ENCODE results near the gene TNIK.

The TNIK gene

DNA sequence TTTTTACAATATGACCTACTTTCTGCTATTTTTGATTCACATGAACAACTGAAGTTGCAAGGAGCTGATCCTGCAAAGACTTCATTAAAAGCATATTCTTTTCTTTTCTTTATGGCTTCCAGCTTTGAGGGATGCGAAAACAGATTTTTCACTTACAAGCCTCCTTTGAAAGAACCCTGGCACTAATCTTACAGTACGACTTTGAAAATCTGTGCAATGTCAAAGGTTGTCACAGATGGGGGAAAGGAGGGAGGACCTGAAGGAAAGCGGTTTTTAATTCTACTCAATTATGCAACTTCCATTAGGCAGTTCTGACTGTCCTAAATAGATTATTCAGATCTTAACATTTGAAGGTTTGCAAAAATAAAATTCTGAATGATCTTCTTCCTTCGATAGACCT is 130.5 kb downstream of the TNIK start:
- Histone ChIP-seq H3K9me3 (ENCODE audit: control insufficient read depth, insufficient read depth, low read length) (no peaks in the 10 kb centered on the region), H3K9me2 (replicated peaks; ENCODE audit: control insufficient read depth, low read length) (no peaks in the 10 kb centered on the region), H3F3A (ENCODE audit: control insufficient read depth, insufficient read depth) (no peaks in the 10 kb centered on the region), H3K4me1 (ENCODE audit: control insufficient read depth, low read length) (no peaks in the 10 kb centered on the region), H3K36me3 (ENCODE audit: control insufficient read depth, low read length) (no peaks in the 10 kb centered on the region), H3K27me3 (ENCODE audit: control insufficient read depth, low read length) (no peaks in the 10 kb centered on the region), H4K20me1 (ENCODE audit: control insufficient read depth, insufficient read depth, low read depth, low read length) (no peaks in the 10 kb centered on the region), H3K4me2 (ENCODE audit: low read length) (no peak overlapping the region), H3K79me2 (ENCODE audit: control insufficient read depth, low read length) (no peaks in the 10 kb centered on the region), H3K27ac (ENCODE audit: low read depth, low read length) (no peak overlapping the region), H3K4me3 (ENCODE audit: low read length) (no peak overlapping the region)
- TF ChIP-seq, protein P1, sequence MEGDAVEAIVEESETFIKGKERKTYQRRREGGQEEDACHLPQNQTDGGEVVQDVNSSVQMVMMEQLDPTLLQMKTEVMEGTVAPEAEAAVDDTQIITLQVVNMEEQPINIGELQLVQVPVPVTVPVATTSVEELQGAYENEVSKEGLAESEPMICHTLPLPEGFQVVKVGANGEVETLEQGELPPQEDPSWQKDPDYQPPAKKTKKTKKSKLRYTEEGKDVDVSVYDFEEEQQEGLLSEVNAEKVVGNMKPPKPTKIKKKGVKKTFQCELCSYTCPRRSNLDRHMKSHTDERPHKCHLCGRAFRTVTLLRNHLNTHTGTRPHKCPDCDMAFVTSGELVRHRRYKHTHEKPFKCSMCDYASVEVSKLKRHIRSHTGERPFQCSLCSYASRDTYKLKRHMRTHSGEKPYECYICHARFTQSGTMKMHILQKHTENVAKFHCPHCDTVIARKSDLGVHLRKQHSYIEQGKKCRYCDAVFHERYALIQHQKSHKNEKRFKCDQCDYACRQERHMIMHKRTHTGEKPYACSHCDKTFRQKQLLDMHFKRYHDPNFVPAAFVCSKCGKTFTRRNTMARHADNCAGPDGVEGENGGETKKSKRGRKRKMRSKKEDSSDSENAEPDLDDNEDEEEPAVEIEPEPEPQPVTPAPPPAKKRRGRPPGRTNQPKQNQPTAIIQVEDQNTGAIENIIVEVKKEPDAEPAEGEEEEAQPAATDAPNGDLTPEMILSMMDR (IDR thresholded peaks at IDR 0.05; ENCODE audit: low read depth, low read length, poor library complexity, severe bottlenecking), result no peak
- no peak for TF ChIP-seq EZH2phosphoT487 (IDR thresholded peaks at IDR 0.05; ENCODE audit: borderline replicate concordance, low read length)

DNA sequence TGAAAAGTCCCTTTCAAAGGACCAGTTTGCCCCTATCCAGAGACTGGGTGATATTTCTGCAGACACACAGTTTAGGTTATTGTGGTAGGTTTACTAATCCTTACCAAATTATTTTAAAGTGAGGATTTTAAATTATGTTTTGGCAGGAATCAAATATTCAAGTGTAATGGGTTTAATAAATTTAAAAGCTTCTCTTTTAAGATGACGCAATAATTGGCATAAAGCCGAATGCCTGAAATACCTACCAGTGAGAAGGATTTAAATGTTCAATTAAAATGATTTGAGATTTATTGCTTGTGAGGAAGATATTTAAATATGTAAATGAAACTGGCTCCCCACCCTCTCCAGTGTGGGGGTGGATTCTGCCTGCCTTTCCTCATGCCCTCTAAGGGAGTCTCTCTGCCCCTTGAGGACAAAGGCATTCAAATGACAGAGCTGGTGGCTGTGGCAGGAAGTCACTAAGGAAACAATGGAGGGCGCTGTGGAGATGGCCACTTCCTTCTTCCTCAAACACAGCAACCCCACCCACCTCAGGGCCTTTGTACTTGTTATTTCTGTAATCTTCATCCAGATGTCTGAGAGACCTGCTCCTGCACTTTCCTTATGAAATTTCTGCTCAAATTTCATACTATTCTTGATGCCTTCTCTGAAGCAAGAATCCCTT is 131.7 kb downstream of the TNIK start:
- no peaks in the 10 kb centered on the region for H3K27me3 ChIP-seq (ENCODE audit: control insufficient read depth, low read length)
- no peak for TF ChIP-seq EZH2phosphoT487 (IDR thresholded peaks at IDR 0.05; ENCODE audit: borderline replicate concordance, low read length)
- TF ChIP-seq, protein P1 (IDR thresholded peaks at IDR 0.05; ENCODE audit: low read depth, low read length, poor library complexity, severe bottlenecking), result no peak
- H3K4me2 ChIP-seq (ENCODE audit: low read length), result no peak overlapping the region
- no peaks in the 10 kb centered on the region for H3K4me1 ChIP-seq (ENCODE audit: control insufficient read depth, low read length)
- no peaks in the 10 kb centered on the region for H3K9me2 ChIP-seq (replicated peaks; ENCODE audit: control insufficient read depth, low read length)
- no peaks in the 10 kb centered on the region for H3F3A ChIP-seq (ENCODE audit: control insufficient read depth, insufficient read depth)
- no peaks in the 10 kb centered on the region for H3K9me3 ChIP-seq (ENCODE audit: control insufficient read depth, insufficient read depth, low read length)
- H3K79me2 ChIP-seq (ENCODE audit: control insufficient read depth, low read length), result no peaks in the 10 kb centered on the region
- no peaks in the 10 kb centered on the region for H4K20me1 ChIP-seq (ENCODE audit: control insufficient read depth, insufficient read depth, low read depth, low read length)
- H3K4me3 ChIP-seq (ENCODE audit: low read length), result no peak overlapping the region
- no peaks in the 10 kb centered on the region for H3K36me3 ChIP-seq (ENCODE audit: control insufficient read depth, low read length)
- H3K27ac ChIP-seq (ENCODE audit: low read depth, low read length), result no peak overlapping the region

DNA sequence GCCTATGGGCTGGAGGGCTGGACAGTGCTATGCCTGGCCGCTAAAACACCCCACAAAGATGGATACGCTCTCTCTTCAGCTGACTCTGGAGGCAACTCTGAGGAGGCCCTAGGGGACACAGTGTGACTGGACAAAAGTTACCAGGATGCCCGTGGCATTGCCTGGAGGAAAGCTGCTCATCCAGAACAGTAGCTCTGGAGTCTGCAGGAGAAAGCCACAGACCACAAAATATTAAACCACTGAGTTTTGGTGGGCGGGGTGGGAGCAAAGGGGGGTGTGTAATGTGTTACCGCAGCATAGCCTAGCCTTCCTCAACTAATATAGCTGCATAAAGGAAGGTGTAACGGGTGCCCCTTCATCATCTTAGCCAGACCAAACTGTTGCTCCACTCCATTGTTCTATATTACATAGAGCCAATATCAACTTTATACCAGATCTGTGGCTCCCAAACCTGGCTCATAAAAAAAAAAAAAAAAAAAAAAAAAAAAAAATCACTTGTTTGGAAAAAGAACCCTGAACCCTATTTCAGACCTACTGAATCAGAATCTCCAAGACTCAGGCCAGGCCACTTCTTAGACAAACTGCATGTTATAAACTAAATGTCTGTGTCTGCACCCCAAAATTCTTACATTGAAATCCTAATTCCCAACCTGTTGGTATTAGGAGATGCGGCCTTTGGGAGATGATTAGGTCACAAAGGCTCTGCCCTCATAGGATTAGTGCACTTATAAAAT is 132.6 kb downstream of the TNIK start:
- no peaks in the 10 kb centered on the region for H3K36me3 ChIP-seq (ENCODE audit: control insufficient read depth, low read length)
- H3K4me2 ChIP-seq (ENCODE audit: low read length), result no peak overlapping the region
- H3K9me3 ChIP-seq (ENCODE audit: control insufficient read depth, insufficient read depth, low read length), result no peaks in the 10 kb centered on the region
- no peaks in the 10 kb centered on the region for H3F3A ChIP-seq (ENCODE audit: control insufficient read depth, insufficient read depth)
- H3K9me2 ChIP-seq (replicated peaks; ENCODE audit: control insufficient read depth, low read length), result no peaks in the 10 kb centered on the region
- H3K4me3 ChIP-seq (ENCODE audit: low read length), result no peak overlapping the region
- TF ChIP-seq EZH2phosphoT487 (IDR thresholded peaks at IDR 0.05; ENCODE audit: borderline replicate concordance, low read length), result no peak
- TF ChIP-seq, protein P1 (IDR thresholded peaks at IDR 0.05; ENCODE audit: low read depth, low read length, poor library complexity, severe bottlenecking), result no peak
- H3K27me3 ChIP-seq (ENCODE audit: control insufficient read depth, low read length), result no peaks in the 10 kb centered on the region
- H3K79me2 ChIP-seq (ENCODE audit: control insufficient read depth, low read length), result no peaks in the 10 kb centered on the region
- no peak overlapping the region for H3K27ac ChIP-seq (ENCODE audit: low read depth, low read length)
- H4K20me1 ChIP-seq (ENCODE audit: control insufficient read depth, insufficient read depth, low read depth, low read length), result no peaks in the 10 kb centered on the region
- no peaks in the 10 kb centered on the region for H3K4me1 ChIP-seq (ENCODE audit: control insufficient read depth, low read length)

Measured in DOHH2 (cell line).